Stimulated activated CD4-positive, alpha-beta T cell treated with anti-CD3 and anti-CD28 coated beads, Interleukin-2, amount 100 ng/mL, for 24 hours (primary cell): Measurements from ENCODE around the gene CLCN7.
"Not testable (repeated sequence)": the region's sequence is repeated elsewhere in the genome, so short reads cannot be mapped to it uniquely, and the experiment has no call there.

Source experiments
- DNase-seq, 2 donors: peaks; one replicate each; pipeline ENCODE4 v3.0.0-alpha.2; 2020

CLCN7 gene

DNA sequence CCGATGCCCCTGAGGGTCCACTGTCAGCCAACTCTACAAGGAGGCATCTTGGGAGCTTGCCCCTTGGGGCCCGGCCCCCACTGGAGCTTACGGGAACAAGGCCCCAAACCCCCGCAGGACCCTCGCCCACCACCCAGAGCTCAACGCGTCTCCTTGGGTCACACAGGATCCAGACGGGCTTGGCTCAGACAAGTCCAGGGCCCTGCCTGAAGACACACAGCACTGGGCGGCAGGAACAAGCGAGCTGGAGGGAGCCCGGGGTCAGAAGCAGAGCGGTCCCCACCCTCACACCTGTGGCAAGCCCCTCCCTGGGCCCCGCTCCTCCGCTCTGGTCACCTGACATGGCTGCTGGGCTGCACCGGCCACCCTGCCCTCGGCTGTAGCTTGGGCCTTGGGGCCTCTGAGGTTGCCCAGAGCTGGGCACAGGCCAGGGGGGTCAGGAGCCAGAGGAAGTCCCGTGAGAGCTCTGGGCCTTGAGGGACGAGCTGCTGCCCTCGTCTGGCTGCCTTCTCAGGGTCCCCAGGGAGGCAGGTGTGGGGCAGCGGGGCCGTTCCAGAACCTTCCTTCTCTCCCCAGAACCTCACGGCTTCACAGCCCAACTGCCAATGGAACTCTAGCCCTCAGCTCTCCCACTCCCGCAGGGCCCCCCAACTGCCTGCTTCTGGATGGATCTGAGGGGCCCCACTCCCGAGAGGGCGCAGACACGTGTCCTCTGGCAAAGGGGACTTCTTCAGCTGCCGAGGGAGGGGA is 30.7 kb downstream of the CLCN7 start, which contains the start of gene CCDC154:
Gene CCDC154, minus strand, starts transcription at position 577 of the 750 bp plus-strand sequence. Its CDS starts 234 bp downstream, at position 343.
- no peak for DNase-seq

DNA sequence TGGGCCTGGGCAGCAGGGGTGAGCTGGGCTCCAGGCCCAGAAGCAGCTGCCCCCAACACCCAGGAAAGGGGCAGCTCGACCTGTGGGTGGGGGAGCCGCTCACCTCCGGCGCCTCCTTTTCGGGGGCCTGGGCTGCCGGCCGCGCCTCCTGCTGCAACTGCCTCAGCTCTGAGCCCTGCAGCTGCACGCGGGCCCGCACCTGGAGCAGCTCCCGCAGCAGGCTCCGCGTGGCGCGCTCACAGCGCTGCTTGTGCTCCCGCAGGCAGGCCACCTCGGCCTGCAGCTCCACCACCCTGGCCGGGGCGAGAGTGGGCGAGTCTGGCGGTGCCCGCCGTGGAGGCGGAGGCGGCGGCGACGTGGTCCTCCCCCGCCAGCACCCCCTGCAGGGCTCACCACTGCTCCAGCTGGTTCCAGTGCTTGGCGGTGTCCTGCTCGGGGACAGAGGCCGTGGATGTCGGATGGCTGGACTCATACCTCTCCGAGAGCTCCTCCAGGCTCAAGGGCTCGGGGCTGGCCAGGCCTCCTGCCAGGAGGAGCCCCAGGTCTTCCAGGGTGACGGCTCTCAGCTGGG is 31.3 kb downstream of the CLCN7 start:
- no peak for DNase-seq

DNA sequence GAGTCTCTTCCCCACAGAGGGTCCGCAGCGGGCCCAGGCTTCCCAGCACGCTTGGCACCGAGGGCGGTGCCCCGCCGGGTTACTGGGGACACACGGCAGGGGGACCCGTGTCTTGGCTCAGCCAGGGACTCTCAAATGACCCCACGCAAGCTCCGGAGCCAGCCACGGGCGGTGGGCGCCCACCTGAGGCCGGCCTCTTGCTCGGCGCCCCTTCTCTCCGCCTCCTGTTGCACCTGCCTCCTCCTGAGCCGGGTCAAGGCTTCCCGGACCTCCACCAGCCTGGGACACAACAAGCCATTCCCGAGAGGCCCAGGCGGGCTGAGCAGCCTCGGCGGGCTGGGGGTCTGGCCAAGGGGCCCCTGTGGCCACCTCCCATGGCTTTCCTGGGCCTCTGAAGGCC is 32.1 kb downstream of the CLCN7 start:
- no peak for DNase-seq

GRCh38 chr16:1441391-1441829 is 33.4 kb downstream of the CLCN7 start:
- no peak for DNase-seq

GRCh38 chr16:1439699-1440074 is 35.1 kb downstream of the CLCN7 start:
- not testable (repeated sequence) for DNase-seq

- no peak for DNase-seq
Observed at GRCh38 chr16:1439058-1439698, 35.6 kb downstream of the CLCN7 start.

DNA sequence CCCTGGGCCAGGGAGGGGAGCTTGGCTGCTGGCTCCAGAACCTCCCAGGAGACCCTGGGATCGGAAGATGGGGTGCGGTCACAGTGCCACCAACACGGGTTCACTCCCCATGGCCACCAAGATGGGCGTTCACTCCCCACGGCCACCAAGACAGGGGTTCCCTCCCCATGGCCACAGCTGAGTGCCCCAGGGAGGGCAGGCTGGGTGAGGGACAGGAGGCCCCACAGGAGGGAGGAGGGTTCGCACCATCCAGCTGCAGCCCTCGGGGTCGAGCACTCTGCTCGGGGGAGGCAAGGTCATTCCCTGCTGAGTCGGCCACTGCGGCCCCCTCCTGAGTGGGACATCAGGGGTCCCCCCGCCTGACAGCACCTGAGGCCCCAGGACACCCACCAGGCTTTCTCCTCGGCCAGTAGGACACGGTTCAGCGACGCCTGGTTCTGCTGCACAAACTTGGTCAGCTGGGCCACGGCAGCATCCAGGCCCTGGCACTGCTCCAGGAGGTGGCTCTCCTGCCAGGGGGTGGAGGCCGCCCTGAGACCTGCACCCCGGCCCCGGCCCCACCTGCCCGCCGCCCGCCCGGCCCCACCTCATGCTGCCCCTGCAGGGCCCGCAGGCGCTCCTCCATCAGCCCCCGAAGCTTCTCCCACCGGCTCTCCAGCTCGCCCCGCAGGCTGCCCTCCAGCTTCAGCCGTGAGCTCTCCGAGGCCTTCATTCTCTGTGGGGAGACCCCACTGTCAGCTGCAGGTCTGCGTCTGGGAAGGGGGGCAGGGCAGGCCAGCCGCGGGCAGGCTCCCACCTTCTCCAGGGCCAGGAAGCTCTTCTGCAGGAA is 36.4 kb downstream of the CLCN7 start:
- DNase-seq, result no peak

- no peak for DNase-seq
Observed at GRCh38 chr16:1437606-1438005, 37.2 kb downstream of the CLCN7 start.

- no peak for DNase-seq
Observed at GRCh38 chr16:1436731-1437355, 38.0 kb downstream of the CLCN7 start.

DNA sequence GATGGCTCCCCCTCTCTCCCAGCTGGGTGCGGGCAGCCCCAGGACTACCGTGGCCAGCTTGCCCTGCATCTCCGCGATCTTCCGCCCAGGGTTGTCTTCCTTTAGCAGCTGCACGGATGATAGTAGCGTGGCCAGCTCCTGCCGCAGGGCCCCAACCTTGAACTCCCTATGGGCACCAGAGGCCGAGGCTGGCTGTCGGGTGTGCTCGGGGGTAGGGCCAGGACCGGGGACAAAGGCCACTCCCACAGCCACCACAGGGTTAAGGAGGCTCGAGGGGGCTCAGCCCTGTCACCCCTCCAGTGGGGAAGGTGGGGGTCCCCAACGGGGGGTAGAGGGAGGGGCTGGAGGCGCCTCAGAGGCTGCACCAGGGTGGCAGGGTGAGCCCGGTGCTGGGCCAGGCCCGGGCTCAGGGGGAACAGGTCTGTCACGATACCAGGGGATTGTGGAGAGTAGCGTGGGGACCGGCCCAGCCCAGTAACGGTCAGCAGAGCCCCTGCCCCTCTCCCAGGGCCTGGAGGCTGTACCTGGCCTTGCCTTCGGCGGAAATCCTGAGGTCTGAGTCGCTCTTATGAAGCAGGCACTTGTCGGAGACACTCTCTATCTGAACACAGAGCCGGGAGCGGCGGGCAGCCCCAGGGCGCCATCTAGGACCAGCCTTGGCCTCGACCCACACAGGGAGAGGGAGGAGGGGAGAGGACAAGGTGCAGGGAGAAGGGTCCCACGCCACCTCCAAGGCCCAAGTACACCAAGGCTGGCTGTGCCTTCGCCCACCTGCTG is 38.7 kb downstream of the CLCN7 start:
- DNase-seq, result no peak

DNA sequence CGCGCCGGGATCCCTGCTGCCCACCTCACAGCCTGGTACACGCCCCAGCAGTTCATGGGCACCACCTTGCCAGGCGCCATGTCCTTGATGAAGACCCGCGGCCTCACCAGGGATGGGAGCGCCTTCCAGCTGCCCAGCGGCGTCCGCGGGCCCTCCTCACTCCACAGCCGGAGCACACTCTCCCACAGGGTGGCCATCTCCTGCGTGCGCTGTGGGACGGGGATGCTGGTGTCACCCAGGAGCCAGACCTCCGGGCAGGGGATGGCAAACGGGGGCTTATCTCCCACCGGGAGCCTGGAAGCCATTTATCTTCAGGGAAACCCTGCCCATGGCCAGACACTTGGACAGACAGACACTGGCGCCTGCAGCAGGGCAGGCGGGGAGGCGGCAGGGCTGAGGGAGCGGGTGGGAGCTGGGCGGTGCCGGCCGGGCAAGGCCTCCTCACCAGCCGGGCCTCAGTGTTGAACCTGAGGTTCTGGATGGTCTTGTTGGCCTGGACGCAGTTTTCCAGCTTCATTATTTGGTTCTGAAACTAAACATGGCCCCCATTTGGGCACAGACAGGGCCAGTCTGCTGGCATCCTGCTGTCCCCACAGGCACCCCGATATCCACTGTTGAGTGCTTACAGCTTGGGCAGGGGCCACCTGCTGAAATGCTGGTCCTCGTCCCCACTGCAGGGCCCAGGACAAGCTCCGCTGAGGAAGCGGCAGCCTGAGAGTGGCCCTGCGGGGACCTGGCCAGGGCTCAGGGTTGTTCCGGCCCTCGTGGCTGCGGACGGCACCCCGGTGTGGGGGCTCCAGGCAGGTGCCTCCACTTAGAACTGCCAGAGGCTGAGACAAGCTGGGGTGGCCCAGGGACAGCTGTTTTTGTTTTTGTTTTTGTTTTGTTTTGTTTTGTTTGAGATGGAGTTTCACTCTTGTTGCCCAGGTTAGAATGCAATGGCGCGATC is 39.9 kb downstream of the CLCN7 start:
- no peak for DNase-seq

- no peak for DNase-seq
Observed at GRCh38 chr16:1433756-1434155, 41.1 kb downstream of the CLCN7 start.

GRCh38 chr16:1433263-1433560 is 41.6 kb downstream of the CLCN7 start:
- DNase-seq, result no peak

- no peak for DNase-seq
Observed at GRCh38 chr16:1432388-1433262, 42.2 kb downstream of the CLCN7 start.

DNA sequence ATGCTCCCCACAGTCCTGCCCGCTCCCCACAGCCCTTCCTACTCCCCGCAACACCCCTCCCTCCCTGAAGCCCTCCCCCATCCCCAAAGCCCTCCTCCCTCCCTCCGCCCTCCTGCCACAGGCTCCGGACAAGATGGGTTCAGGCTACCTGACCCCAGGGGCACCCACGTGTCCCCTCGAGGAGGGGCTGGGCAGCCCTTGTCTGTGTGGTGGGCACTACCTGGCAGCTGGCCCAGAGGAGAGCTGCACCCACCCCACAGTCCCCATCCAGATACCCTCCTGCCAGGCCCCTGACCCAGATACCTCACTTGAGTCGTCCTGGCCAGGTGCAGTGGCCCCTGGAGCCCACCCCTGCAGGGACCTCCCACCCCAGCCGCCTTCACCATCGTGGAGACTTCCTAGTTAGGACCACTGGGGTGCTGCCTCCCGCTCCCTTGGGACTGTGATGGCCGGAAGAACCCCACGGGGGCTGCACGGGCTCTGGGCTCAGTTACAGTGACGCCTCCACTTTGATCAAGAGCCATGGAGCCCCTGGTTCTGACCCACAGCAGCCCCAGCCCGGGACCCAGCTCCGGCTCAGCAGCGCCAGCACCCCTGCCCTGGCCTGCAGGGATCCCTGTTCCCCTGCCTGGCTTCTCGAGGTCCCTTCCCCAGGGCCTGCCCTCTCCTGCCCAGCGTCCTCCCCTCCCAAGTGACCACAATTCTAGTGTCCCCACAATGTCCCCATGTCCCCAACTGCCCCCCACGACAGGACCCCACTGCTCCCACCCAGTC is 43.1 kb downstream of the CLCN7 start:
- DNase-seq, result no peak

DNA sequence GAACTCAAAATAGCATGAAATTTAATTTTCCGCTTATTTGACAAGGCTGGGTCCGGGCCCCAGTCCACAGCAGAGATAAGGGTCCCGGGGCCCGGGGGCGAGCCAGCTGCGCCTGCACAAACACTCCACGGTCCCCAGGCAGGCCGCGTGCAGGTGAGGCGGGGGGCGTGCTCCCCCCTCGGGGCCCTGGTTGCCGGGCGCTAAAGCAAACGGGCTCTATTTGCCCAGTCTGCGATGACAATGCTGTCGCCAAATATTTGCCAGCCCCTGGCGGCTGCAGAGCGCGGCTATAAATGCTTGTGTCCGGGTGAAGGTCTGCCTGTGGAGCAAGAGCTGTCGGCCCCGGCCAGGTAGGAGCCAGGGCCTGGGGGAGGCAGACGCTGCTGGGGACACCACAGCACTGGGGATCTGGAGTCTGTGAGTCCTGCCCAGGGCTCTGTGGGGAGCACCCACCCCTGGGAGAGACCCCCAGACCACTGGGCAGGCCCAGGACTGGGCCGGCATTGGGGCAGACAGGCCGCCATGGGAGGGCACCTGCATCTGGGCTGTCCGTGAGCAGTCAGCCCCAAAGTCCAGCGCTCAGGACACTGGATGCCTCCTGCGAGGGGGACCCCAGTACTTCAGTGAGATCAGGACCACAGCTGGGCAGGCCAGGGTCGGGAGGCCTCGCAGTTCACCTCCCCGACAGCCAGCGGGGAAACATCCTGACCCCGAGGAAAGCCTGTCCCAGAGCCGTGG is 43.9 kb downstream of the CLCN7 start, which contains the start of gene PERCC1:
Gene PERCC1, plus strand, starts transcription at position 320 of the 738 bp plus-strand sequence. CDS start 1,516 bp downstream, outside the sequence.
- no peak for DNase-seq

DNA sequence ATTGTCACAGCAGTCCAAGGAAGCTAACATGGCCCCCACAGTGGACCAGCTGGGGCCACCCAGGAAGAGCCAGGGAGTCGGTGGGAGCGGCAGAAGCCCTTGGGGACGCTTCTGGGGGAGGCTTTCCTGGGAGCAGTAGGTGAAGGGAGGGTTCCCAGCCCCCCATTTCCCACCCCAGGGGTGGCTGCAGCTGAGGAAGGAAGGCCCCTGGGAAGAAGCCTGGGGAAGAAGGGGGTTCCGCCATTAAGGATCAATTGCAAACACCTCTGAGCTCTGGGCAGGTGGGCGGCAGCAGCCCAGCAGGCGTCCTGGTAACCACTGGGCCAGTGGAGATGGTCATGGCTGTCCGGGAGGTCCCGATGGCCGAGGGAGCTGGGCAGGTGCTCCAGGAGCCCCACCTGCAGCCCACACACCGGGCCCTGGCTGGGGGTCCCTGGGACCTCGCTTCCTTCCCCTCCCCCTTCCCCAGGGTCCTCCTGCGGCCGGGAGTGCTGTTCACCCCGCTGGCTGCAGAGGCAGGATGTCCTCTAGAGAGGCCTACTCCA is 44.5 kb downstream of the CLCN7 start:
- DNase-seq, result no peak

DNA sequence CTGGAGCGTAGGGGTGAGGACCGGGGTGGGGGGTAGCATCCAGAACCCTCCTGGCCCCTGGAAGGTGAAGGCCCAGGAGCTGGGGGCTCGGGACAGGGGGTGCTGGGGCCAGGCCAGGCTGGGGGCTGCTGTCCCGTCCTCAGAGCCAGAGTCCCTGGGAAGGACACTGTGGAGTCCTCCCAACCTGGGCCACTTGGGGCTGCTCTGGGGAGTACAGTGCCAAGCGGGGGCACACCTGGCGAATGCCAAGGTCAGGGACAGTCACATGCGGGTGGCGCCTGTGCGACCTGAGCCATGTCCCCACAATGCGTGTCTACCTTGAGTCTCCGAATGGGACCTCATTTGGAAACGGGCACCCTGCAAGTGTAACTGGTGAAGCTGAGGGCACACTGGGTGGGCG is 45.2 kb downstream of the CLCN7 start:
- no peak for DNase-seq
